Muscle of back (tissue), 11 donors: ENCODE results near the gene FXYD4. TPM values are rescaled to one million over a fixed set of nuclear protein-coding genes. Genes with fewer than 3 reads are reported as not detected.
"Not testable (repeated sequence)": the region's sequence is repeated elsewhere in the genome, so short reads cannot be mapped to it uniquely, and the experiment has no call there.

Experiments used
- DNase-seq, 3 donors: peaks; one replicate each; pipeline versions ENCODE4 v3.0.0 to v3.0.0-alpha.2; 2013
- polyA plus RNA-seq, 10 donors: library from polyadenylated mRNA; unstranded; fragments of 120-200 nt; gene quantifications; one replicate each; pipeline ENCODE4 v1.2.1, GENCODE V29; 2013; ENCODE audit not compliant: insufficient read length in 10 of 10

FXYD4 gene
- polyA plus RNA-seq, 10 donors, result 0.25 to 2.2 (median 0.99) TPM; not detected in 1

DNA sequence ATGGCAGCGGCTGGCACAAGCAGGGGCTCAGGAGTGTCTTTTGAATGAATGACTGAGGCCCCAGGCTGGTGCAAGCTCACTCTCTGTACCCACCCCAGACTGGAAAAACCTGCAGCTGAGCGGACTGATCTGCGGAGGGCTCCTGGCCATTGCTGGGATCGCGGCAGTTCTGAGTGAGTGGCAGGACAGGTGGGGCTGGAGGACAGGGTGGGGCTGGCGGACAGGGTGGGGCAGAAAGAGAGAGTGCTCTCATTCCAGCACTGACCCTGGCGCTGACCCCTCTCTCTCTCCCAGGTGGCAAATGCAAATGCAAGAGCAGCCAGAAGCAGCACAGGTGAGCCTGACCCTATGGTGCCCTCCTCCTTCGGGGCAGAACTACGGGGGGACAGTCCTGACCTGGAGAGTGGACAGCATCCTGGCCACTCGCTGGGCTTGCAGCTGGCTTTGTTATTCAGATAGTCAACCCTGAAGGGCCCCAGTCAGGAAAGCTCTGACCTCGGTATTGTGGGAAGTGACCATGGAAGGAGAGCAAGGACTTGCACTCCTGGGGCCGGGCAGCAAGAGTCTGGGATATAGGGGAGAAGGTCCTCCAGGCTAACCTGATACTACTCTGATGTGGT is 4.1 kb downstream of the FXYD4 start:
- DNase-seq, result no peak

DNA sequence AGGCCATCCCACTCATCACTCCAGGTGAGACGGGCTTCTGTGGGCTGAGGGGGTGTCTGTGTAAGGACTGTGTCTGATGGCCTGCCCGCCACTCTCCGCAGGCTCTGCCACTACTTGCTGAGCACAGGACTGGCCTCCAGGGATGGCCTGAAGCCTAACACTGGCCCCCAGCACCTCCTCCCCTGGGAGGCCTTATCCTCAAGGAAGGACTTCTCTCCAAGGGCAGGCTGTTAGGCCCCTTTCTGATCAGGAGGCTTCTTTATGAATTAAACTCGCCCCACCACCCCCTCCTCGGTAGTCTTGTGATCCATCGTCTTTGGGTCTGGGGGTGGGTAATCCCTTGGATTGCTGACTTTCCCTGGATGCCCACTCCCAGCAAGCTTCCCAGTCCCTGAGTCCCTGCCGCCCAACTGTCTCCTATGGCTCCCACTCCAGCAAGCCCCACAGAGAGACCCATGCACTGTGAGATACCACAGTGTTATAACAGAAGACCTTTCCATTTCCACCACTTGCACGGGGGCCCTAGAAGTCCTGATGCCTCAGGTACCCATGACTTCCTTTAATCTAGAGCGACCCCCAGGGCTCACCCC is 4.7 kb downstream of the FXYD4 start:
- no peak for DNase-seq

DNA sequence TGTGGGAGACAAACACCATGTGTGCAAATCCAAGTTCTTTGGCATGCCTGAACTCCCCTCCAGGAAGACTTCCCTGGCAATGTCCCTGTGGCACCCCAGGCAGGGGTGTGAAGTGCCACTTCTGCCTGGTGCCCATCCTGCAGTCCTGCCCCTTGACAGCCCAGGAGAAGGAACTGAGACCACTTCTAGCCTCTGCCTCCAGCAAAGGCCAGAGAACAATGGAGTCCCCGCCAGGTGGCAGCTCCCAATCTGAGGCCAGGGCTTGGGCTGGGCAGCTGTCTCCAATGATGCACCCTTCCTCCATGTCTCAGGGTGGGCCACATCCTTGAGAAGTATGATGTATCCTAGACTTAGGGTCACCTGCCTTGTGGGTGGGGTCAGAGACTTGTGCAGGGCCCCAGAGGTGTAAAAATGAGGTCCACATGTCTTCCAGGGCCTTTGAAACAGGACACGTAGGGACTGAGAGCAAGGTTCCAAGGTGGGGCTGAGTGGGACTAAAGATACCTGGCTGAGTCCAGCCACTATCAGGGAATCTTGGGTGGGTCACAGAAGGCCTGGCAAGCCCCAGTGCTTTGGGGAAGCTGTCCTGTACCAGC is 5.5 kb downstream of the FXYD4 start:
- DNase-seq, result no peak

DNA sequence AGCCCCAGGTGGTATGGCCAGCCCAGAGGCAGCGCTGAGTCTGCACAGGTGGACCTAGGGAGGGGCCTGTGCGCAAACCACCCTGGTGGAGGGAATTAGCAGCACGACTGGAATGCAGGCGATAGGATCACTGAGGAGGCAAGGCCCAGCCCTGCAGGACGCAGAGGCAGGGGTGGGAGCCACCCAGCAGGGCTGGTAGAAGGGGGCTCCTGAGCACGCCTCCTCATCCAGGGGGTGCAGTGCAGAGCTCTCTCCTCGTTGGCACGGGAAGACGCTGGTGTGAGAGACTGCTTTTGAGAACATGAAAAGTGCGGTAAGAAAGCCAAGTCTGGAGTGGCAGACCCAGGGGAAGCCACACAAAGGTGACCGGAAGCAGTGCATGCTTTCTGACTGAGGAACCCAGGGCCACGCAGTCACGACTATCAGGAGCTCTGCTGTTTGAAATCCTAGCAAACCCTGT is 6.0 kb downstream of the FXYD4 start:
- no peak for DNase-seq

DNA sequence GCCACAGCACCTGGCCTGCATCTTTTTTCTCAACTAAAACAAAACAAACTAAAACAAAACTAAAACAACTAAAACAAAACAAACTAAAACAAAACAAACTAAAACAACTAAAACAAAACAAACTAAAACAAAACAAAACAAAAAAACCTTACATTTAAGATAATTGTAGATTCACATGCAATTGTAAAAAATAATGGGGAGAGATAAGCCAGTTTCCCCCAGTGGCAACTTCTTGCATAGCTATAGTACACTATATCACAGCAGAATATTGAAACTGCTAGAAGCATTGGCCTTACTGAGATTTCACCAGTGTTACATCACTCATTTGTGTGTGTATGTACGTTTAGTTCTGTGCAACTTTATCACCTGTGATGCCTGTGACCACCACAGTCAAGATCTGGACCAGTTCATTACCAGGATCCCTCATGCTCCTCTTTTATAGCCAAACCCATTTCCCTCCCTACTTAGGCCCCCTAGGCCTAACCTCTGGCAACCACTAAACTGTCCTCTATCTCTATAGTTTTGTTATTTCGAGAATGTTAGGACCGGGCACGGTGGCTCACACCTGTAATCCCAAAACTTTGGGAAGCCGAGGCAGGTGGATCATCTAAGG is 9.3 kb downstream of the FXYD4 start:
- no peak for DNase-seq

DNA sequence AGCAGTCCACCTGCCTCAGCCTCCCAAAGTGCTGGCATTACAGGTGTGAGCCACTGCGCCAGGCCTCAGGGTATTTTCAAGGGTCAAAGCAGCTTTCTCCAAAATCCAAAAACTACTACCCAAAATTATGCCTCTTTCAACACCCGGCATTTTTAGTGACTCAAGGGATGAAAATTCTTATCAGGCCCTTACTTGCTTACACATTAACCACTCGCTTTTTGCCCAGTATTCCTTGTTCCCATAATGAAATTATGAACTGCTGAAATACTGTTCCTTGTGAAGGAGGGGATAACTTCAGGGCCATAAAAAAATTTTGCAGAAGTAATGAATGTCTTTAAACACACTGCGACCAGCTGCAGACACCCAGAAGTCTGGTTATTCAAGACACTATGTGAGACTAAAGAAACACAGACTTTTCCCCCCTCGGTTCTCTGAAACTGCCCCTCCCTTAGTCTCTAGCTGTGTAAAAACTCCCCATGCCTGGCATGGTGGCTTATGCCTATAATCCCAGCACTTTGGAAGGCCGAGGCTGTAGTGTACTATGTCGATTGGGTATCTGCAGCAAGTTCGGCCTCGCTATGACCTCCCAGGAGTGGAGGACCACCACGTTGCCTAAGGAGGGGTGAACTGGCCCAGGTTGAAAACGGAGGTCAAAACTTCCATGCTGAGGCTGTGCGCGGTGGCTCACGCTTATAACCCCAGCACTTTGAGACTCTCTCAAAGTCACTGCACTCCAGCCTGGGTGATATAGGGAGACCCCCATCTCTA is 12.0 kb downstream of the FXYD4 start:
- DNase-seq, result no peak

DNA sequence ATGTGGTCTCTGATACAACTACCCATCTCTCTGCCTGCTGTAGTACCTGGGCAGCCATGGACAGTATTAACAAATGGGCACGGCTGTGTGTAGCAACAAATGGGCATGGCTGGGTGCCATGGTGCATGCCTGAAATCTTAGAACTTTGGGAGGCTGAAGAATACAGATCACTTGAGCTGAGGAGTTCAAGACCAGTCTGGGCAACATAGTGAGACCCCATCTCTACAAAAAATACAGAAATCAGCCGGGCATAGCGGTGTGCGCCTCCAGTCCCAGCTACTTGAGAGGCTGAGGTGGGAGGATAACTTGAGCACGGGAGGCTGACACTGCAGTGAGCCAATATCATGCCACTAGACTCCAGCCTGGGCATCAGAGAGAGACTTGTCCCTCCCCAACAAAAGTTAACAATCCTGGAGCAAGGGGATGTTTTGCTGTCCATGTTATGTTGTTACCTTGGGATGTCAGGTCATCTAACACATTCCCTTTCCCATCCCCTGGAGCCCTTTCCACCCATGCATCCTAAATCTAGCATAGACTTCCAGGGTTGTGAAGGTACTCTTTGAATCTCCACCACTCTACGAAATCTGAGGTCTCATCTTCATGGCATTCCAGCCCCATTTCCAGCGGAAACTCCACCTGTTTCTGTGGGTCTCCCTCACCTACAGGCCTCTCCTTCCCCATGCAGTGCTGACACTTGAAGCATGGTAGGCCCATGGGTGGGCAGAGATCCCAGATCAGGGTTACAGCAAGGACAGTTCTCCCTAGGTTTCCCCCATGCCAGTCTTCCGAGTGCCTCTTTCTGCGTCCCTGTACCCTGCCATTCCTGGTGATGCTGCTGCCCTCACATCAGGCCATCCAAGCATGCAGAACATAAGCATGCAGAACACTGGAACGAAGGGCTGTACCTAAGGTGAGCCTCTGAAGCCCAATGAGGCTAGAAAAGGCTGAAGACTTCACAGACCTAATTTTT is 13.1 kb downstream of the FXYD4 start:
- DNase-seq, result no peak

DNA sequence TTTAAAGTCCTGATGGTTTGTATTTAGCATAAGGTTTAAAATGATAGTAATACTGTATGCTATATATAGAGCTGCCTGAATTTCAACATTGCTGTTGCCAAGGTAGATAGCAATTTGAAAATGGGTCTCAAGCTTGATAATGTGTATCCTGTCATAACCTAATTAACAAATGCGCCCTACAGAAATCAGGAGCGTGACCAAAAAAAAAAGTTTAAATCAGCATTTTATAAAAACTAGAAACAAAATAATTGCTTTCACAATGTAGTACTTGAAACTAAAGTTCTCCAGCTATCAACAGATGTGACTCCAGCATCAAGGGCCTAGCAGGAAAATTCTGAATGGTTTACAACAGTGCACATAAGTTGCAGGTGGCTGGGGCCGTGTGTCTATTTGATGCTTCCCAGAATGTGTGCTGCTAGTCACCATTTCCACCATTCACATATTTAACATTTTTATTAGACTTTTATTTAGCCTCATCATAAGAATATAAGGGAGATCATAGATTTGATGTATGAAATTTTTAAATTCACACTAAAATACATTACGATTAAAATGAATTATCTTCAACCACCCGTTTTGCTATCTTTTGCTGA is 14.1 kb downstream of the FXYD4 start:
- no peak for DNase-seq

DNA sequence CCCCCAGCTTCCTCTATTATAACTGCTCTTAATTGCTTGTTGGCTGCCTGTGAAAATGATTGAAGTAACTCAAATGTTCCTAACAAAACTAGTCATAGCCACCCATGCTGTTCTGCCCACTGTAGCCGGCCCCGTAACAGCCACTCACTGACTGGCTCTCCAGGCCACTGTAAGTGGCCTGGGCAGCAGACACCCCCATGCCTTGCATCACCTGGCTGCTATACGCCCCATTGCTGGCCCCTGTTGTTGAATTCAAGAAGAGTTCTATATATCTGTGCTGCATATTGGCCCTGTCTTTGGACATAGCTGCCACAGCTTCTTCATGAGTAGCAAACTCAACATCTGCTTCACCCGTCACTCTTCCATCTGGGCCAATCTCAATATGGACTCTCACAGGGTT is 15.1 kb downstream of the FXYD4 start:
- no peak for DNase-seq

DNA sequence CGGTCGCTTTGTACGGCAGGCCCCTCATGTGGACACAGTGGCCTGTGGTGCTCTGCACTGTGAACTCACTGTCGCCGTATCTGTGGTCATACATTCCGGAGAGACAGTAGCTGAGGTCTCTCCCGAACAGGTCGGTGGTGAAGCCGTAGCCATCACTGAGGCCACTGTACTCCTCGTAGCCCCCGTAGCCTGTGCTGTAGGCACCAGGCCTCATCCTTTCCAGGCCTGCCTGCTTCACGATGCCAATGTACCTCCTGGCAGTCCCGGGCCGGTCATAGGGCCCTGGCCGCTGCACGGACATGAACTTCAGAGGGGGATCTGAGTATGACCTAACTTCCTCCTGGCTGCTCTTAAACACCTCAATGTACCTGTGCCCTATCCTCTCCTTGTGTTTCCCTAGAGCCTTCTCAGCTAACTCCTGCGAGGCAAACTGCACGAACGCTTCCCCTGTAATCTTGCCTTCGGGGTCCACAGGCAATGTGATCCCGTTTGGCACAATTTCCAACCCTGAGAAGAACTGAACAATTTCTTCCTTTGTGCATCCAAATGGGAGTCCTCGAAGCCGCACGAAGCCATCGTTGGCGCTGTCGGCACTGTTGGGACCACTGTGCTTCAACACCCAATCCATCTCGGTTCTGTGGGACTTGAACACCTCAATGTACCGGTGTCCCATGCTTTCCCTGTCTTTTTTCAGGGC is 15.7 kb downstream of the FXYD4 start:
- DNase-seq, result no peak

DNA sequence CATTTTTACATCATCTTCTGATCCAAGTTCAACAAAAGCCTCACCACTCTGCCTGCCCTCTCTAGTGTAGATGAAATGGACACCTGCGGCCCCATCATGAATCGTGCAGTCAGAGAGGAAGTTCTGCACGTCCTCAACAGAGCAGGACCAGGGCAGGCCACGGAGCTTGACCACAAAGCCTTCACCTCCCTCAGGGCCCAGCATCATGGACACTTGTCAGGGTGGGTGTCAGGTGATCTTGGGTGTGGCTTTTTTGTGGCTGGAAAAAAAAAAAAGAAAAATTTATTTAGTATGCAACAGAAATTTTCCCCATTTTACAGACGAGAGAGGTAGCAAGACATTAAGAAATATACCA is 16.2 kb downstream of the FXYD4 start:
- DNase-seq, result no peak

DNA sequence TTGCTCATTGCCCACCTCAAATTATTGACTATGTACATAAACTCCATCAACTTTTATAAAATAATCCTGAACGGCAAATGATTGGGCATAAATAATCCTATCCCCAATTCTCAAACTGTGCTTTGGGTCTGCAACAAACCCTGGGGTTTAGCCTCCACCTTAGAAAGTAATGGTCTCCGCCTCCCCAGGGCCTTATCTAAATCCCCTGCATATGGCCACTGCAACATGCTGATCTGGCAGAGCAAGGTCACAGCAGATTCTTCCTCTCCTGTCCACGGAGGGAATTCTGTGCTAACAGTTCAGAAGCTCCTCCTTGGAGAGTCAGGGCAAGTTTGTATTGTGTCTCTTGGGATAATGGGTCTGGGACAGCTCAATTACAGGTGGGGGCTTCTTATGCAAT is 18.4 kb downstream of the FXYD4 start:
- no peak for DNase-seq

DNA sequence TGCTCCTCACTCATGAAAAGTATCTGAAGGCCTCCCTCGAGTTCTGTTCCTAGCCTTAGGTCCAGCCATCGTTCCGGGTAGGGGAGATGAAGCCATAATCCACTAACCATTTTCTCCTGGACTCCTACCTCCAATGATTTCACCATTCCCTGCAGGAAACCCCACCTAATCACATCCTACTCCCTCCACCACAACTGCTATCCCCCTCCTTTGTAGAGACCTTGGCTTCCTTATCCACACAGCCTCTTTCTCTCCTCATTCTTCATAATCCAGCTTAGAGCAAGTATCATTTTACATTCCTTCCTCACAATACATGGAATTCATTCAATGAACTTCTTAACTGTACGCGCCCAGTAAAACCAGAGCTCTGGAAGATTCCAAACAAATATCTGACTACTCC is 18.9 kb downstream of the FXYD4 start:
- DNase-seq, result no peak

DNA sequence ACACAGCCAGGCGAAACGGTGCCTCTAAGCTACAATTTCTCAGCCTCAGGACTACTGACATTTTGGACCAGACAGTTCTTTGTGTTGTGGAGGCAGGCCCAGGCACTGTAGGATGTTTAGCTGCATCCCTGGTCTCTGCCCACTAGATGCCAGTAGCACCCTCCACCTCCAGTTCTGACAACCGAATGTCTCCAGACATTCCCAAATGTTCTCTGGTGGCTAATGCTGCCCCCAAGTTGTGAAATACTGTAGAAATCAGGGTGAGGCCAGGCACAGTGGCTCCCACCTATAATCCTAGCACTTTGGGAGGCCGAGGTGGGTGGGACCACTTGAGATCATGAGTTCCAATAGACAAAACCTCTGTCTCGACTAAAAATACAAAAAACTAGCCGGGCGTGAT is 19.3 kb downstream of the FXYD4 start:
- no peak for DNase-seq

DNA sequence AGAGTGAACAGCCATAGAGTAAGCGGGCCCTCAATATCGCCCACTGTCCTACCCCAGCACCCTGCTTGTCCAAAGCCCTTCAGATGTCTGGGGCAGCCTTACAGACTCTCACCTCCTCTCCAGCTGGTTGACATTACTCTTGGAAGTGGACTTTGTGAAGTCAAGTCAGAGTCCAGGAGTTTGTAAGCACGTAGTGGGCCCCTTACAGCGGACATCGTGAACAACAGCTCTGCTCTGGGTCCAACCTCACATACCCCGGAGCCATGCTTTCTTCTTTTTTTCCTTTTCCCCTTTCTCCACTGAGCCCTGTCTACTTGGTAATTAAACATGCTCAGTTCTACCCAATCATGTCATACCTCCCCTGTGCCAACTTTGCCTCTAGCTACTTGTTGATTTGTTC is 20.1 kb downstream of the FXYD4 start:
- no peak for DNase-seq

DNA sequence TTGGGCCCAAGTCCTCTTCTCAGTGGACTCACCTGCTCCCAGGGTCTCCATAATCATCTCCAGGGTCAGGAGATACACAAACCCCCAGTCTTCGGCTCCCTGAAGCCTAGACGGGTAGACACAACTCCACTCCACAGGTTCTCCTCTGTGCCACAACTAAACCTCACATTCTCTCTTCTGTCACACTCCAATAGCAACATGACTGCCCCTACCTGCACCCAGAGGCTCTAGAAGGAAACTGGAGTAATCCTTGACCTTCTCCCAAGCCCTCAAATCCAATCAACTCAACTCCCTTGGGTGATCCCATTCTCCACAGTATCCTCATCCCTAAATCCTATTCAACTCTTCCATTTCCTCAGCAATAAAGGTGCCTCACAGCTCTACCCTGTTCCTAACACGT is 21.3 kb downstream of the FXYD4 start:
- no peak for DNase-seq

DNA sequence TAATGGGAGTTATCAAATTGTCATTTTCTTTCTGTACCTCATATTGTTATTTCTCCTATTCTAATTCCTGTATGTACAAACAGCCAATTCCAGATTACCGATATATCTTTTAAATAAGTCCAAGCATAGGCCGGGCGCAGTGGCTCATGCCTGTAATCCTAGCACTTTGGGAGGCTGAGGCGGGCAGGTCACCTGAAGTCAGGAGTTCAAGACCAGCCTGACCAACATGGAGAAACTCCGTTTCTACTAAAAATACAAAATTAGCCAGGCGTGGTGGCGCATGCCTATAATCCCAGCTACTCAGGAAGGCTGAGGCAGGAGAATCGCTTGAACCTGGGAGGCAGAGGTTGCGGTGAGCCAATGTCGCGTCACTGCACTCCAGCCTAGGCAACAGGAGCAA is 21.8 kb downstream of the FXYD4 start:
- DNase-seq, result not testable (repeated sequence)

DNA sequence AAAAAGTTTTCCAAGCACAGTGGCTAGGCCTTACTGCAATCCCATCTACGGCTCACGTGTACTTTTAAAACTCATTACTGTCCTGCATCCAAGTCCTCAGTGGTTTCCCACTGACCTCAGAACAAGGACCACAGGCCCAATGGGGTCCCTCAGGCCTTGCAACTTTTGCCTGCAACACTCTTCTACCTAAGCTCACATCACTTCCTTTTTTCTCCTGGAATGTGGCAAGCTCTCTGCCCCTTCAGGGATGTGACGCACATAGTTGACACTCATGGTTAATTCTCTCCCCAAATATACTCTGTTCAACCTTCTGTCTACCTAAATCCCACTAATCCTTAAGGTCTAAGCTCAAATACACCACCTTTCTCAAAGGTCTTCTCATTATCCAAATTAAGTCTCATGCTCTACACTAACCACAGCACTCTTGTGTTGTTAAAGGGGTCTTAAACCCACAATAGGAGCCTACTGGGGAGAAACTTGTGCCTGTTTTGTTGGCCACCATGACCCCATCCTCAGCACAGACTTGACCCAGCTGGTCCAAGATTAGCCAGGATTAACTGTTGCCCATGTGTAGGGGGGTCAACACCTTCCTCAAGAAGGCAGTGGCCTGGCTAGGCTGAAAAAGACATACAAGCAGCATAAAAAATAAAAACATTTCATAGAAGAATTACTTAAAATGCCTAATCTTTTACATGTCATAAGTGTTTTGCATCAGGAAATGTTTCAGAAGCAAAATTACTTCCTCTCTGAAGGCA is 22.3 kb downstream of the FXYD4 start:
- no peak for DNase-seq

DNA sequence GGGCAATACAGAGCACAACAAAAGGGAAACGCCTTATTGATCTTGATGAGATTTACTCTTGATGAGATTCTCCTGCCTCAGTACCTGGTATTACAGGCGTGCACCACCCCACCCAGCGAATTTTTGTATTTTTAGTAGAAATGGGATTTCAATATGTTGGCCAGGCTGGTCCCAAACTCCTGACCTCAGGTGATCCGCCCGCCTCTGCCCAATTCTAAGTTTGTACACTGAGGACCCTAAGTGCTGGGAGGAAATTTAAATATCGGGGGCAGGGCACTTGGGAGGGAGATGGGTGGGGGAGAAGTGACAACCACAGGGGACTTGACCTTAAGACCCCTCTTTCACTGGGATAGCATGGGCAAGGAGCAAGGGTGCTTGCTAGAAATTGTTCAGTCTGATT is 23.4 kb downstream of the FXYD4 start:
- DNase-seq, result no peak
